Esophagus (tissue), 2 donors: ENCODE results near the gene MEOX1. TPM values are rescaled to one million over a fixed set of nuclear protein-coding genes. Genes with fewer than 3 reads are reported as not detected.

Experiments
- H3K27ac ChIP-seq, 2 donors: one replicate each; pipeline ENCODE4 v1.5.1; 2013; ENCODE audit warnings: low read depth in 2 of 2, mild to moderate bottlenecking in 2 of 2, inconsistent platforms in 1 of 2, low read length in 1 of 2, moderate library complexity in 1 of 2
- H3K27me3 ChIP-seq, 2 donors: one replicate each; pipeline ENCODE4 v1.6.1; 2013; ENCODE audit warnings: low read length in 2 of 2, control low read depth in 1 of 2, mild to moderate bottlenecking in 1 of 2; ENCODE audit not compliant: insufficient read depth in 2 of 2, control insufficient read depth in 1 of 2
- H3K36me3 ChIP-seq, 2 donors: one replicate each; pipeline ENCODE4 v1.6.1; 2013; ENCODE audit warnings: low read length in 1 of 2; ENCODE audit not compliant: control insufficient read depth in 2 of 2, insufficient read depth in 2 of 2
- H3K4me1 ChIP-seq, 2 donors: one replicate each; pipeline ENCODE4 v1.6.1; 2013; ENCODE audit warnings: low read length in 1 of 2; ENCODE audit not compliant: control insufficient read depth in 2 of 2, insufficient read depth in 2 of 2
- H3K4me3 ChIP-seq, 2 donors: one replicate each; pipeline ENCODE4 v1.5.1; 2013; ENCODE audit warnings: low read length in 2 of 2, mild to moderate bottlenecking in 2 of 2, low read depth in 1 of 2, moderate library complexity in 1 of 2
- H3K9me3 ChIP-seq, 2 donors: one replicate each; pipeline ENCODE4 v1.6.1; 2013; ENCODE audit warnings: mild to moderate bottlenecking in 2 of 2, low read depth in 1 of 2, low read length in 1 of 2, moderate library complexity in 1 of 2; ENCODE audit not compliant: control insufficient read depth in 2 of 2, insufficient read depth in 1 of 2
- WGBS, 2 donors: extraction: QIAGEN DNeasy Blood & Tissue Kit; methylation state at CpG; one replicate each; pipeline ENCODE4 v1.1.7; 2013; 5-methylcytosine and 5-hydroxymethylcytosine counted together
- polyA plus RNA-seq, 2 donors: library from polyadenylated mRNA; stranded (reverse); fragments of 200-250 nt; gene quantifications; one replicate each; pipeline ENCODE4 v1.2.3, GENCODE V29; 2013
- donor health status: healthy with polysubstance abuse.
- donor health status: Bipolar disorder and iron deficiency.

Gene MEOX1
- polyA plus RNA-seq, 2 donors: 1.8 to 2.7 TPM

DNA sequence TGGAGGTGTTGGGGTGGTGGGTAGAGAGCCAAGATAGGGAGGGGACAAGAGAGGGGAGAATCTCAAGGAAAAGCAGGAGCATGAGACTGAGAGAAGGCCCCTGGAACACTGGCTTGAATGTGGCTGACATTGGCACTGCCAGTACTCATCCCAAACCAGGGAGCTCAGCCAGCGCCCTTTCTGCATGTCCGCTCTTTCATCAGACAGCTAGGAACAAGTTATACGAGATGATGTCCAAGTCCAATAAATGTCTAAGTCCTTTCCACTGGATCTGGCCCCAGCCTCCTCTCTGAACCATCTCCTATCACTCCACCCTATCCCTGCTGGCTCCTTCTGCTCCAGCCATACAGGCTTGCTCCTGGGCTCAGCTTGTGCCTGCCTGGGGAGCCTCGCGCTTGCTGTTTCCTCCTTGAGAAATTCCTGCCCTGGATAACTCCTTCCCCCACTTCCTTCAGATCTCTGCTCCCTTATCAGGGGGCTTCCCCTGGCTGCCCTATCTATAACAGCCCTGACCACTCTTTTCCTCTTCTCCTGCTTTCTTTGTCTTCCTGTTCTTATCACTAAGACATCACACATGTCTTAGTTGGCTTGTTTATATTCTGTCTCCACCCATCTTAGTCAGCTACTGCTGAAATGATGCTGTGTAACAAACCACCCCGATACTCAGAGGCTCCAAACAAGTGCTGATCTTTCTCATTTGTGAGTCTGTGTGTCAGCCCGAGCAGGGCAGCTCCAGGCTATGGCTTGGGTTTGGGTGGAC is 37.1 kb upstream of the MEOX1 start:
- Histone ChIP-seq H3K36me3 (no peaks in the 10 kb centered on the region), H3K4me3 (no peak overlapping the region), H3K27me3 (no peaks in the 10 kb centered on the region), H3K9me3 (peaks cover 0 to 3% of the 10 kb centered on the region in 2 donors), H3K27ac (no peak overlapping the region), H3K4me1 (no peaks in the 10 kb centered on the region)
- WGBS, 2 donors: 49 to 58% methylated on average over 7 of the region's 7 CpGs

DNA sequence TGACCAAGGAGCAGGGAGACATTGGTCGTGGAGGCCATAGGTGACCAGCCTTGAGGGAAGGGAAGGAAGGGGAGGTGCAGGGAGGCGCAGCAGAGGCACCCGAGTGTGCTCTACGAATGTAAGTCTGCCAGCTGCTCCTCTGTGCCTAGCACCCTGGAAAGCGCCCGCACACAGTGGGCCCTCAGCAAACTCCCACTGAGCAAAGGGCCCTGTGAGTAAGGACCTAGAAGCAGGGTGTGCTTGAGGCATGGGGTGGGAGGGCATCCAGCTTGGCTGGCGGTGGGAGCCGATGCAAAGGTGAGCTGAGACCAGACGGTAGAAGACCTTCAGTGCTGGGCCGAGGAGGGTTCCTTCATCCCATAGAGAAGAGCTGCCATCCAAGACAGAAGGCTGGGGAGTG is 36.2 kb upstream of the MEOX1 start:
- H3K27me3 ChIP-seq: no peaks in the 10 kb centered on the region
- H3K27ac ChIP-seq: no peak overlapping the region
- H3K4me3 ChIP-seq: no peak overlapping the region
- no peaks in the 10 kb centered on the region for H3K4me1 ChIP-seq
- peaks cover 0 to 3% of the 10 kb centered on the region in 2 donors for H3K9me3 ChIP-seq
- WGBS, 2 donors: 88 to 91% methylated on average over 10 of the region's 10 CpGs
- no peaks in the 10 kb centered on the region for H3K36me3 ChIP-seq

DNA sequence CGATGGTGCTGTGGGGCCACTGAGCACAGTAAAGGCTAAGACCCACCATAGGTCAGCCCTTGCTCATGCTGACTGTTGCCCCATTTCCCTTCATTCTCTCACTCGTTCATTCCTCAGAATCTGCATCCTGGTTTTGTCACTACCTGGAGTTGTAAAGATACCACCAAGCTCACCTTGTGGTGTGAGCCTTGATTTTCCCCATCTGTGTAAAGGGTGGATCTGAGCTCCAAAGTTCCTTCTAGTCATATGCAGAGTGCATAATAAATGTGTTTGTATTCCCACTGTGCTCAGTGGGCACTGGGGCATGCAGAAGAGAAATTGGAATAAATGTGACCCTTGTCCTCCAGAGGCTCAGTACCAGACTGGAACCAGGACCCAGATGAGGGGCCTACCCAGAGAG is 35.2 kb upstream of the MEOX1 start:
- peaks cover 0 to 3% of the 10 kb centered on the region in 2 donors for H3K9me3 ChIP-seq
- no peak overlapping the region for H3K27ac ChIP-seq
- WGBS, 2 donors: 65 to 71% methylated on average over 1 to 2 of the region's 2 CpGs
- H3K27me3 ChIP-seq: no peaks in the 10 kb centered on the region
- H3K36me3 ChIP-seq: no peaks in the 10 kb centered on the region
- no peaks in the 10 kb centered on the region for H3K4me1 ChIP-seq
- H3K4me3 ChIP-seq: no peak overlapping the region

DNA sequence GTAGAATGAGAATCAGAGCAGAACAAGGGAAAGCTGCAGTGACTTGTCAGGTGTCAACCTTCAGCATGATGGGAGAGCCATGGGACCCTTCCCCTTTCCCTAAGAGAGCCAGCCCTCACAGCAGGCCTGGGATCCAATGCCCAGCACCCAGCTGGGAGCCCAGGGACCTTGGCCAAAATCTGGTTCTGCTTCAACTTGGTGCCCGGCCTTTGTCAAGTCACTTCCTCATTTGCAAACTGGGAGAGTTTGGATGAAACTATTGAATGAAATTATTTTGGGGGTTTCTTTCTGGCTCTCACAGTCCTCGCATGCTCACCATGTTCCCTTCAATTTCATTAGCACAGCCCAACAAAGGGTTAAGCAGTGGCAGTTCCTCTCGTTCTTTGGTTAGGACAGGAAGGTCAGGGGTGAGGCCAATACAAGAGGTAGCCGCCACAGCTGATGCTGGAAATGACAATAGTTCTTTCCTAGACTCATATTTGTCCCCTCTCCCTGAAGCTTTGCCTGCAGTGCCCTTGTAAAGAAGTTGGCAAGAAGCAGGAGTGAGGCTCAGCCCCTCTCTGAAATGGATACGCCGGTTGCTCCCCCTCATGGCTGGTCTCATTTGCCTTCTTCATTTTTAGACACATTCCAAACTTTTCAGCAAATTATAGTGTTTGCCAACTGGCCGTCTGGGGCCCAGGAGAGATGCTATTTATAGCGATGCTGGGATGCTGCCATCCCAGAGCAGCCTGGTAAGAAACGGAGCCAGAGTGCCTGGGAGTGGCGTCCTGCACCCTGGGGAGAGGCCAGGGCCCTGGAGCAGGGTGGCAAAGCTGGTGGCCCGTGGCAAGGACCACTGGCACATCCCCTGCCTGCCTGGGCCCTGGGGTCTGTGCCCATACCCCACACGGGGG is 34.5 kb upstream of the MEOX1 start:
- Histone ChIP-seq H3K27me3 (no peaks in the 10 kb centered on the region), H3K4me1 (no peaks in the 10 kb centered on the region), H3K9me3 (peaks cover 0 to 3% of the 10 kb centered on the region in 2 donors), H3K27ac (no peak overlapping the region), H3K36me3 (no peaks in the 10 kb centered on the region), H3K4me3 (no peak overlapping the region)
- WGBS, 2 donors: 31 to 43% methylated on average over 12 of the region's 12 CpGs

DNA sequence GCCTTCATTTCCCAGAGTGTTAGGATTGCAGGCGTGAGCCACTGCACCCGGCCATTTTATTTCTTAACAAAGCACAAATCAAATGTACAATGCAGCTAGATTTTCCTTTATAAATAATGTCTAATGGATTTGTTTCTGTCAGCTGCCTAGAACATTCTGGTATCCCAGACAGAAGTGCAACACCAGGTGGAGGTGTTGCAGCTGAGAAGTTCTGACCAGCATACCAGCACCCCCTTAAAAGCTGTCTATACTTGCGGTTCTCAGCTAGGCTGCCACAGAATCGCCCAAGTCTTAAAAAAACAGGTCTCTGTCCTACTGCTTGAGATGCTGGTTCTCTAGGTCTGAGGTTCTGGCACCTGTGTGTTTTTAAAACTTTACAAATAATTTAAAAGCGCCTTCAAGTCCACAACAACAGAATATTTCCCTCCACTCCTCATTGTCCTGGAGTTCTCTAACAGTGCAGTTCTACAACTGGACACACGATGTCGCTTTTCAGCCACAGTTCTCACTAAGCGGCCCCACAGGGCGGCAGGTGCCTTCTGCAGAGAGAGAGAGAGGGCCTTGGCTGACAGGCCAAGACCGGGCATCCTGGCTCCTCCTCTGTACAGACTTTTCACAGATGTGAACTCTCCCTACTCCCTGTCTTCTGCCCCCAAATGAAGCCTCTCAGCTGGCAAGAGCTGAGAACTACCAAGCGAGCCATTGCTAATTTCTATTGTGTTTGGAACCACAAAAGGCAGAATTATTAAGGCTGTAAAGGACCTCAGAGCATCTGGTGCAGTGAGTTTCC is 32.6 kb upstream of the MEOX1 start:
- Histone ChIP-seq H3K27me3 (no peaks in the 10 kb centered on the region), H3K27ac (no peak overlapping the region), H3K4me1 (no peaks in the 10 kb centered on the region), H3K36me3 (no peaks in the 10 kb centered on the region), H3K4me3 (no peak overlapping the region), H3K9me3 (peaks cover 0 to 2% of the 10 kb centered on the region in 2 donors)
- WGBS, 2 donors: 25 to 28% methylated on average over 11 of the region's 11 CpGs

- Histone ChIP-seq H3K36me3 (no peaks in the 10 kb centered on the region), H3K9me3 (no peaks in the 10 kb centered on the region), H3K4me3 (no peak overlapping the region), H3K4me1 (no peaks in the 10 kb centered on the region), H3K27me3 (no peaks in the 10 kb centered on the region), H3K27ac (no peak overlapping the region)
- WGBS, 2 donors: 77 to 79% methylated on average over 6 of the region's 6 CpGs
Measured at GRCh38 chr17:43691317-43691693, 29.6 kb upstream of the MEOX1 start.

- Histone ChIP-seq H3K9me3 (no peaks in the 10 kb centered on the region), H3K4me1 (no peaks in the 10 kb centered on the region), H3K4me3 (no peak overlapping the region), H3K27ac (no peak overlapping the region), H3K36me3 (no peaks in the 10 kb centered on the region), H3K27me3 (no peaks in the 10 kb centered on the region)
- WGBS, 2 donors: 76 to 78% methylated on average over 9 of the region's 9 CpGs
Measured at GRCh38 chr17:43690624-43691316, 29.0 kb upstream of the MEOX1 start.

GRCh38 chr17:43689814-43690213 is 28.1 kb upstream of the MEOX1 start:
- no peak overlapping the region for H3K27ac ChIP-seq
- no peaks in the 10 kb centered on the region for H3K9me3 ChIP-seq
- no peaks in the 10 kb centered on the region for H3K36me3 ChIP-seq
- no peaks in the 10 kb centered on the region for H3K4me1 ChIP-seq
- H3K4me3 ChIP-seq: no peak overlapping the region
- no peaks in the 10 kb centered on the region for H3K27me3 ChIP-seq
- 67 to 74% methylated on average over 6 of the region's 6 CpGs for WGBS, 2 donors

DNA sequence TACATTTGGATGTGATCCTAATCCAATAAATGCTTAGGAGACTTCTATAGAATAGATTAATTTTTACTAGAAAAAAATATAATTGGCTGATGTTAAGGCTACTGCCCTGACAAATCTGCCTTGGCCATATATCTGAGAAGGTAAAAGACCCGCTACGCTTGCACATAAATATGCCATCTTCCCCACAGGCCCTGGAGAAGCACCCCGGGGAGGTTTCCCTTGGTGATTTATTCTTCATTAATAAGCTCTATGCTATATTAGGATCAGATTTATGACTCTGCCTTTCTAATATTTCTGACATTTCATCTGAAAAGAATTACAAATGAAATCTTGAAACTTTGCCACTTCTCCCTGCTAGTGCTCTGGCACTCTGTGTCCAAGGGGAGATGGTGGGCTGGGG is 27.4 kb upstream of the MEOX1 start:
- Histone ChIP-seq H3K4me3 (no peak overlapping the region), H3K36me3 (no peaks in the 10 kb centered on the region), H3K9me3 (no peaks in the 10 kb centered on the region), H3K4me1 (no peaks in the 10 kb centered on the region), H3K27ac (no peak overlapping the region), H3K27me3 (no peaks in the 10 kb centered on the region)
- WGBS, 2 donors: 61 to 75% methylated on average over 3 of the region's 3 CpGs
